Keratinocyte (primary cell): ENCODE results near the gene RAB5IF. TPM values are rescaled to one million over a fixed set of nuclear protein-coding genes. Genes with fewer than 3 reads are reported as not detected.
"Not testable (repeated sequence)": the region's sequence is repeated elsewhere in the genome, so short reads cannot be mapped to it uniquely, and the experiment has no call there.

Experiments used
- DNase-seq: peaks from one replicate; pipeline ENCODE4 v3.0.0-alpha.2; 2011; ENCODE audit warnings: low read depth, missing footprints, low spot score
- FAIRE-seq: peaks from 2 replicates; lab custom pipeline; 2011; peaks lifted over from hg19 to GRCh38; lab: Jason Lieb, UNC
- H2AFZ ChIP-seq: 2 replicates; pipeline ENCODE4 v1.6.0; 2012; ENCODE audit warnings: low read length, control low read depth, inconsistent platforms; ENCODE audit not compliant: control insufficient read depth
- H3K27ac ChIP-seq: 2 replicates; pipeline ENCODE4 v1.5.1; 2011; ENCODE audit warnings: low read length; ENCODE audit not compliant: control insufficient read depth, insufficient read depth
- H3K27me3 ChIP-seq: 3 replicates; pipeline ENCODE4 v1.6.0; 2011; ENCODE audit warnings: low read length; ENCODE audit not compliant: control insufficient read depth, insufficient read depth; ENCODE audit errors: extremely low read depth
- H3K36me3 ChIP-seq, 2 experiments: 2 replicates in 1 of 2; 3 replicates in 1 of 2; pipeline ENCODE4 v1.5.1; 2011; ENCODE audit warnings: low read length in 2 of 2, mild to moderate bottlenecking in 1 of 2; ENCODE audit not compliant: control insufficient read depth in 2 of 2, insufficient read depth in 2 of 2; ENCODE audit errors: extremely low read depth in 1 of 2
- H3K4me1 ChIP-seq: 3 replicates; pipeline ENCODE4 v1.5.1; 2011; ENCODE audit warnings: low read length; ENCODE audit not compliant: control insufficient read depth, insufficient read depth; ENCODE audit errors: extremely low read depth
- H3K4me2 ChIP-seq: 3 replicates; pipeline ENCODE4 v1.6.0; 2011; ENCODE audit warnings: low read depth, low read length; ENCODE audit not compliant: control insufficient read depth, insufficient read depth; ENCODE audit errors: extremely low read depth
- H3K4me3 ChIP-seq, 3 experiments: fragments of 200-600 bp in 1 of 3; sonication (generic) in 1 of 3; 2 replicates in 2 of 3; 3 replicates in 1 of 3; pipeline ENCODE4 v1.5.1; 2011 to 2016; ENCODE audit warnings: low read length in 3 of 3, mild to moderate bottlenecking in 3 of 3, control low read depth in 2 of 3, inconsistent platforms in 1 of 3, low read depth in 1 of 3, mixed read lengths in 1 of 3, mixed run types in 1 of 3, moderate library complexity in 1 of 3; ENCODE audit not compliant: control insufficient read depth in 2 of 3, insufficient read depth in 2 of 3; ENCODE audit errors: extremely low read depth in 1 of 3
- H3K79me2 ChIP-seq: 2 replicates; pipeline ENCODE4 v1.6.0; 2012; ENCODE audit warnings: low read length; ENCODE audit not compliant: control insufficient read depth, insufficient read depth
- H3K9ac ChIP-seq: 3 replicates; pipeline ENCODE4 v1.6.0; 2011; ENCODE audit warnings: low read length; ENCODE audit not compliant: control insufficient read depth, insufficient read depth; ENCODE audit errors: extremely low read depth
- H3K9me1 ChIP-seq: 3 replicates; pipeline ENCODE4 v1.6.0; 2011; ENCODE audit warnings: low read length; ENCODE audit not compliant: control insufficient read depth, insufficient read depth; ENCODE audit errors: extremely low read depth
- H3K9me3 ChIP-seq: 2 replicates; pipeline ENCODE4 v1.5.1; 2012; ENCODE audit warnings: low read depth, low read length; ENCODE audit not compliant: control insufficient read depth
- H4K20me1 ChIP-seq: 3 replicates; pipeline ENCODE4 v1.6.0; 2011; ENCODE audit warnings: low read length; ENCODE audit not compliant: control insufficient read depth, insufficient read depth; ENCODE audit errors: extremely low read depth
- EZH2 ChIP-seq: IDR thresholded peaks from one replicate; pipeline ENCODE4 v1.6.1; 2012; ENCODE audit warnings: inconsistent platforms, mild to moderate bottlenecking, low read length, moderate library complexity
- dilution Hi-C: fragments of 300-500 bp; cut with MboI; formaldehyde crosslinking; loops from one replicate; pipeline ENCODE4 v1.7.0; 2020; ENCODE audit warnings: low sequenced_read_pairs; ENCODE audit not compliant: extremely low pct_ligation_motif_present
- polyA plus RNA-seq, 5 experiments: library from polyadenylated mRNA; depleted of rRNA in 3 of 5; stranded (reverse) in 3 of 5; stranded (forward) in 1 of 5; unstranded in 1 of 5; fragments of >200 nt; gene quantifications; 1 replicate in 1 of 5; 2 replicates in 3 of 5; 3 replicates in 1 of 5; pipeline versions ENCODE4 v1.2.1 to v1.2.3, GENCODE V29; 2011 to 2012; ENCODE audit warnings: missing spikeins in 2 of 5, low read depth in 1 of 5, low replicate concordance in 1 of 5
- TF ChIP-seq, protein P1 (sequence below), 3 experiments: IDR thresholded peaks in 1 of 3; conservative IDR thresholded peaks in 1 of 3; optimal IDR thresholded peaks in 1 of 3; 2 replicates in 2 of 3; 3 replicates in 1 of 3; pipeline versions ENCODE3 to v1.5.1; 2011; ENCODE audit warnings: low read length in 3 of 3, mild to moderate bottlenecking in 3 of 3, moderate library complexity in 2 of 3, control low read depth in 1 of 3, inconsistent platforms in 1 of 3; ENCODE audit not compliant: insufficient read depth in 2 of 3; ENCODE audit errors: extremely low read depth in 1 of 3

Gene RAB5IF
- polyA plus RNA-seq, 1 donor (not counting 4 experiments of a cell fraction or from before 2014, with no cell fraction given), result 188 TPM

DNA sequence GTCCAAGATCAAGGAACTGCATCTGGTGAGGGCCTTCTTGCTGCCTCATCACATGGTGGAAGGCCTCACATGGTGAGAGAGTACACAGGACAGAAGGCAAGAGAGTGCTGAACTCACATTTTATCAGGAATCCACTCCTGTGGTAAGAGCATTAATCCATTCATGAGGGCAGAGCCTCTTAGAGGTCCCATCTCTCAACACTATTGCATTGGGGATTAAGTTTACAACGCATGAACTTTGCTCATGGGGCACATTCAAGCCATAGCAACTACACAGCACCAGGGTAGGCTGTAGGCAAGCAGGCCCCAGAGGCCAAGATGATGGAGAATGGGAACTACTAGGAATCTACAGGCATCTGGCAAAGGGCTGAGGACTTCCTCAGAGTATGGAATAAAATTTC lies 42.2 kb upstream of the RAB5IF start:
- no peaks in the 10 kb centered on the region for H3K27me3 ChIP-seq
- no peak overlapping the region for H3K4me3 ChIP-seq
- H3K4me1 ChIP-seq, result no peaks in the 10 kb centered on the region
- DNase-seq, result no peak
- H3K9me1 ChIP-seq, result no peaks in the 10 kb centered on the region
- dilution Hi-C loops, result no loop called here
- H3K9ac ChIP-seq, result no peak overlapping the region
- no peak for FAIRE-seq
- H2AFZ ChIP-seq, result no peak overlapping the region
- H3K4me2 ChIP-seq, result no peak overlapping the region
- no peaks in the 10 kb centered on the region for H4K20me1 ChIP-seq
- no peak overlapping the region for H3K27ac ChIP-seq
- TF ChIP-seq EZH2, result no peak
- TF ChIP-seq, protein P1, sequence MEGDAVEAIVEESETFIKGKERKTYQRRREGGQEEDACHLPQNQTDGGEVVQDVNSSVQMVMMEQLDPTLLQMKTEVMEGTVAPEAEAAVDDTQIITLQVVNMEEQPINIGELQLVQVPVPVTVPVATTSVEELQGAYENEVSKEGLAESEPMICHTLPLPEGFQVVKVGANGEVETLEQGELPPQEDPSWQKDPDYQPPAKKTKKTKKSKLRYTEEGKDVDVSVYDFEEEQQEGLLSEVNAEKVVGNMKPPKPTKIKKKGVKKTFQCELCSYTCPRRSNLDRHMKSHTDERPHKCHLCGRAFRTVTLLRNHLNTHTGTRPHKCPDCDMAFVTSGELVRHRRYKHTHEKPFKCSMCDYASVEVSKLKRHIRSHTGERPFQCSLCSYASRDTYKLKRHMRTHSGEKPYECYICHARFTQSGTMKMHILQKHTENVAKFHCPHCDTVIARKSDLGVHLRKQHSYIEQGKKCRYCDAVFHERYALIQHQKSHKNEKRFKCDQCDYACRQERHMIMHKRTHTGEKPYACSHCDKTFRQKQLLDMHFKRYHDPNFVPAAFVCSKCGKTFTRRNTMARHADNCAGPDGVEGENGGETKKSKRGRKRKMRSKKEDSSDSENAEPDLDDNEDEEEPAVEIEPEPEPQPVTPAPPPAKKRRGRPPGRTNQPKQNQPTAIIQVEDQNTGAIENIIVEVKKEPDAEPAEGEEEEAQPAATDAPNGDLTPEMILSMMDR (optimal IDR thresholded peaks at IDR 0.05 in 1 of 3, IDR thresholded peaks at IDR 0.05 in 1 of 3, conservative IDR thresholded peaks at IDR 0.05 in 1 of 3; ENCODE audit: extremely low read depth in 1 of 3, insufficient read depth in 2 of 3, low read length in 3 of 3), result no peak
- no peaks in the 10 kb centered on the region for H3K36me3 ChIP-seq
- H3K9me3 ChIP-seq, result no peaks in the 10 kb centered on the region
- no peaks in the 10 kb centered on the region for H3K79me2 ChIP-seq

DNA sequence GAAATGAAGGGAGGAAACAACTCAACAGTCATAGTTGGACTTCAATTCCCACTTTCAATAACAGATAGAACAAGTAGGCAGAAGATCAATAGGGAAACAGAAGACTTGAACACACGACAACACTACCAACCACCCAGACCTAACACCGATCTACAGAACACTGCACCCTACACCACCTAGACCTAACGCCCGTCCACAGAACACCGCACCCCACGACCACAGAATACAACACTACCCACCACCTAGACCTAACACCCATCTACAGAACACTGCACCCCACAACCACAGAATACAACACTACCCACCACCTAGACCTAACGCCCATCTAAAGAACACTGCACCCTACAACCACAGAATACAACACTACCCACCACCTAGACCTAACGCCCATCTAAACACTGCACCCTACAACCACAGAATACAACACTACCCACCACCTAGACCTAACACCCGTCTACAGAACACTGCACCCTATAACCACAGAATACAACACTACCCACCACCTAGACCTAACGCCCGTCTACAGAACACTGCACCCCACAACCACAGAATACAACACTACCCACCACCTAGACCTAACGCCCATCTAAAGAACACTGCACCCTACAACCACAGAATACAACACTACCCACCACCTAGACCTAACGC lies 41.4 kb upstream of the RAB5IF start:
- H3K4me3 ChIP-seq, H3K9ac ChIP-seq, H3K79me2 ChIP-seq, H3K27ac ChIP-seq, H3K9me3 ChIP-seq, H2AFZ ChIP-seq, H3K4me2 ChIP-seq, H3K36me3 ChIP-seq, DNase-seq, H3K9me1 ChIP-seq, dilution Hi-C loops, H3K27me3 ChIP-seq, H3K4me1 ChIP-seq, FAIRE-seq, H4K20me1 ChIP-seq: not testable (repeated sequence)

DNA sequence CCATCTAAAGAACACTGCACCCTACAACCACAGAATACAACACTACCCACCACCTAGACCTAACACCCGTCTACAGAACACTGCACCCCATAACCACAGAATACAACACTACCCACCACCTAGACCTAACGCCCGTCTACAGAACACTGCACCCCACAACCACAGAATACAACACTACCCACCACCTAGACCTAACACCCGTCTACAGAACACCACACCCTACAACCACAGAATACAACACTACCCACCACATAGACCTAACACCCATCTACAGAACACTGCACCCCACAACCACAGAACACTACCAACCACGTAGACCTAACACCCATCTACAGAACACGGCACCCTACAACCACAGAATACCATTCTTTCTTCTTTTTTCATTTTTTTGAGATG lies 40.9 kb upstream of the RAB5IF start:
- H3K4me3 ChIP-seq, H3K36me3 ChIP-seq, H3K4me2 ChIP-seq, H3K27ac ChIP-seq, H3K4me1 ChIP-seq, FAIRE-seq, H3K27me3 ChIP-seq, dilution Hi-C loops, H3K9me1 ChIP-seq, H3K79me2 ChIP-seq, DNase-seq, H3K9ac ChIP-seq, H2AFZ ChIP-seq, H4K20me1 ChIP-seq, H3K9me3 ChIP-seq: not testable (repeated sequence)
